Measurements from ENCODE around the gene NFYB.
"Not testable (repeated sequence)": the region's sequence is repeated elsewhere in the genome, so short reads cannot be mapped to it uniquely, and the experiment has no call there.

DNA sequence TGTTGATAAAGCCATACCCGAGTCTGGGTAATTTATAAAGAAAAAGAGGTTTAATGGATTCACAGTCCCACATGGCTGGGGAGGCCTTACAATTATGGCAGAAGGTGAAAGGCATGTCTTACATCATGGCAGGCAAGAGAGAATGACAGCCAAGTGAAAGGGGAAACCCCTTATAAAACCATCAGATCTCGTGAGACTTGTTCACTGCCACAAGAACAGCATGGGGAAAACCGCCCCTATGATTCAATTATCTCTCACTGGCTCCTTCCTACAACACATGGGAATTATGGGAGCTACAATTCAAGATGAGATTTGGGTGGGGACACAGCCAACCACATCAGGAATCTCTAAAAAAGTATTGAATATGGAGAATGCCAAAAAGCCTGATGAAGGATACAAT, 25.0 kb upstream of the NFYB start:
- not testable (repeated sequence) for TF ChIP-seq RCOR1 (IDR thresholded peaks at IDR 0.05; ENCODE audit: low read length); RAD21 (IDR thresholded peaks at IDR 0.05; ENCODE audit: low read length); CTCF (IDR thresholded peaks at IDR 0.05); EP300 (IDR thresholded peaks at IDR 0.05; ENCODE audit: borderline replicate concordance in 1 of 2, low read depth in 1 of 2, low read length in 1 of 2); PBX3 (IDR thresholded peaks at IDR 0.05); GABPA (IDR thresholded peaks at IDR 0.05; ENCODE audit: low read depth); EZH2phosphoT487 (IDR thresholded peaks at IDR 0.05; ENCODE audit: borderline replicate concordance, low read depth); NFIC (IDR thresholded peaks at IDR 0.05; ENCODE audit: borderline replicate concordance); SMC3 (IDR thresholded peaks at IDR 0.05; ENCODE audit: low read depth, low read length)
- TF ChIP-seq, protein P1, sequence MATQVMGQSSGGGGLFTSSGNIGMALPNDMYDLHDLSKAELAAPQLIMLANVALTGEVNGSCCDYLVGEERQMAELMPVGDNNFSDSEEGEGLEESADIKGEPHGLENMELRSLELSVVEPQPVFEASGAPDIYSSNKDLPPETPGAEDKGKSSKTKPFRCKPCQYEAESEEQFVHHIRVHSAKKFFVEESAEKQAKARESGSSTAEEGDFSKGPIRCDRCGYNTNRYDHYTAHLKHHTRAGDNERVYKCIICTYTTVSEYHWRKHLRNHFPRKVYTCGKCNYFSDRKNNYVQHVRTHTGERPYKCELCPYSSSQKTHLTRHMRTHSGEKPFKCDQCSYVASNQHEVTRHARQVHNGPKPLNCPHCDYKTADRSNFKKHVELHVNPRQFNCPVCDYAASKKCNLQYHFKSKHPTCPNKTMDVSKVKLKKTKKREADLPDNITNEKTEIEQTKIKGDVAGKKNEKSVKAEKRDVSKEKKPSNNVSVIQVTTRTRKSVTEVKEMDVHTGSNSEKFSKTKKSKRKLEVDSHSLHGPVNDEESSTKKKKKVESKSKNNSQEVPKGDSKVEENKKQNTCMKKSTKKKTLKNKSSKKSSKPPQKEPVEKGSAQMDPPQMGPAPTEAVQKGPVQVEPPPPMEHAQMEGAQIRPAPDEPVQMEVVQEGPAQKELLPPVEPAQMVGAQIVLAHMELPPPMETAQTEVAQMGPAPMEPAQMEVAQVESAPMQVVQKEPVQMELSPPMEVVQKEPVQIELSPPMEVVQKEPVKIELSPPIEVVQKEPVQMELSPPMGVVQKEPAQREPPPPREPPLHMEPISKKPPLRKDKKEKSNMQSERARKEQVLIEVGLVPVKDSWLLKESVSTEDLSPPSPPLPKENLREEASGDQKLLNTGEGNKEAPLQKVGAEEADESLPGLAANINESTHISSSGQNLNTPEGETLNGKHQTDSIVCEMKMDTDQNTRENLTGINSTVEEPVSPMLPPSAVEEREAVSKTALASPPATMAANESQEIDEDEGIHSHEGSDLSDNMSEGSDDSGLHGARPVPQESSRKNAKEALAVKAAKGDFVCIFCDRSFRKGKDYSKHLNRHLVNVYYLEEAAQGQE (IDR thresholded peaks at IDR 0.05; ENCODE audit: low read depth, low read length) = not testable (repeated sequence)
- TF ChIP-seq, protein P2, sequence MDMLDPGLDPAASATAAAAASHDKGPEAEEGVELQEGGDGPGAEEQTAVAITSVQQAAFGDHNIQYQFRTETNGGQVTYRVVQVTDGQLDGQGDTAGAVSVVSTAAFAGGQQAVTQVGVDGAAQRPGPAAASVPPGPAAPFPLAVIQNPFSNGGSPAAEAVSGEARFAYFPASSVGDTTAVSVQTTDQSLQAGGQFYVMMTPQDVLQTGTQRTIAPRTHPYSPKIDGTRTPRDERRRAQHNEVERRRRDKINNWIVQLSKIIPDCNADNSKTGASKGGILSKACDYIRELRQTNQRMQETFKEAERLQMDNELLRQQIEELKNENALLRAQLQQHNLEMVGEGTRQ (IDR thresholded peaks at IDR 0.05; ENCODE audit: borderline replicate concordance, low read depth, low read length) = not testable (repeated sequence)

Measured in SK-N-SH (cell line).